Measurements from ENCODE around the gene LEKR1. TPM values are rescaled to one million over a fixed set of nuclear protein-coding genes. Genes with fewer than 3 reads are reported as not detected.

LEKR1 gene
- total and polyA plus RNA-seq, 9 of the 15 experiments (the other 6 are each of a cell fraction or from before 2014, with no cell fraction given) = 0.76 to 1.8 (median 1.2) TPM

GRCh38 chr3:156803952-156804741 lies 22.0 kb upstream of the LEKR1 start:
- DNase-seq (ENCODE audit: extremely low read depth in 1 of 4, low spot score in 3 of 4) (no peak), FAIRE-seq (no peak), ATAC-seq (no peak)
- no peak overlapping the region for H3K9ac ChIP-seq (ENCODE audit: insufficient read depth in 1 of 2, low read depth in 2 of 2, low read length in 2 of 2)
- no peaks in the 10 kb centered on the region for H4K20me1 ChIP-seq (replicated peaks; ENCODE audit: control insufficient read depth, insufficient read depth, low read length)
- no peak overlapping the region for H3K4me2 ChIP-seq (ENCODE audit: insufficient read depth, low read length)
- no peak overlapping the region for H3K4me3 ChIP-seq
- intact Hi-C loops (cut with micrococcal nuclease) (no loop called here), in situ Hi-C loops (cut with MboI) (no loop called here)
- H3K27me3 ChIP-seq (ENCODE audit: control insufficient read depth in 2 of 2, insufficient read depth in 2 of 2, low read length in 2 of 2) = no peaks in the 10 kb centered on the region
- peaks cover 0 to 13% of the 10 kb centered on the region in 2 experiments; a peak in 1 of 5 replicates for H3K4me1 ChIP-seq (replicated peaks in 1 of 2; ENCODE audit: control insufficient read depth in 2 of 2, insufficient read depth in 2 of 2, low read length in 2 of 2)
- CTCF ChIA-PET (ENCODE audit: low intra/inter-chr PET ratio) = no interaction called here
- H2AFZ ChIP-seq (ENCODE audit: low read depth, low read length) = no peak overlapping the region
- BruUV-seq (replicated peaks) = no TSS peak
- H3K79me2 ChIP-seq (ENCODE audit: control insufficient read depth, insufficient read depth, low read length) = no peaks in the 10 kb centered on the region
- no peaks in the 10 kb centered on the region for H3K9me3 ChIP-seq (replicated peaks; ENCODE audit: control insufficient read depth, insufficient read depth, low read depth, low read length)
- no peak overlapping the region for H3K27ac ChIP-seq (ENCODE audit: extremely low read depth, low read depth, low read length)
- POLR2A ChIA-PET = interaction anchor here (0.7 to 0.8 kb wide), 2 partner anchors 8 to 127 kb away, joined by 3 to 4 read pairs; no protein-coding TSS in a partner anchor
- WGBS (ENCODE audit: insufficient coverage, low coverage, missing lambda C conversion rate) = 5% methylated on average over 1 of the region's 1 CpG
- H3K9me1 ChIP-seq (ENCODE audit: control insufficient read depth, insufficient read depth, low read length) = no peaks in the 10 kb centered on the region
- no peaks in the 10 kb centered on the region for H3K36me3 ChIP-seq (ENCODE audit: control insufficient read depth, insufficient read depth, low read length)
- TF ChIP-seq ZNF507 (tag; conservative IDR thresholded peaks at IDR 0.05) (no peak), ATF4 (CRISPR knock-in tag; IDR thresholded peaks at IDR 0.05) (peak; percentile 72), CXXC5 (CRISPR knock-in tag; IDR thresholded peaks at IDR 0.05) (no peak), FOXA3 (CRISPR knock-in tag; conservative IDR thresholded peaks at IDR 0.05 in 1 of 2, IDR thresholded peaks at IDR 0.05 in 1 of 2) (peak in 1 of 2 experiments; percentile 62; a peak in 1 of 4 replicates), SETDB1 (IDR thresholded peaks at IDR 0.05; ENCODE audit: low read length) (no peak), CEBPG (CRISPR knock-in tag; IDR thresholded peaks at IDR 0.05) (no peak), CEBPG (tag; conservative IDR thresholded peaks at IDR 0.05 in 1 of 2, IDR thresholded peaks at IDR 0.05 in 1 of 2) (peak; percentile 9 to 33; a peak in 2 of 4 replicates), TAF1 (IDR thresholded peaks at IDR 0.05; ENCODE audit: control insufficient read depth, extremely low read depth, insufficient read depth, low read length, severe bottlenecking) (no peak), ILF3 (IDR thresholded peaks at IDR 0.05; ENCODE audit: borderline replicate concordance) (no peak), ZNF696 (CRISPR knock-in tag; conservative IDR thresholded peaks at IDR 0.05) (no peak), BACH1 (tag; IDR thresholded peaks at IDR 0.05) (no peak), NR4A1 (CRISPR knock-in tag; IDR thresholded peaks at IDR 0.05) (no peak), NR4A1 (tag; IDR thresholded peaks at IDR 0.05) (no peak), HDAC8 (tag; IDR thresholded peaks at IDR 0.05) (no peak)
- TF ChIP-seq, protein P1, sequence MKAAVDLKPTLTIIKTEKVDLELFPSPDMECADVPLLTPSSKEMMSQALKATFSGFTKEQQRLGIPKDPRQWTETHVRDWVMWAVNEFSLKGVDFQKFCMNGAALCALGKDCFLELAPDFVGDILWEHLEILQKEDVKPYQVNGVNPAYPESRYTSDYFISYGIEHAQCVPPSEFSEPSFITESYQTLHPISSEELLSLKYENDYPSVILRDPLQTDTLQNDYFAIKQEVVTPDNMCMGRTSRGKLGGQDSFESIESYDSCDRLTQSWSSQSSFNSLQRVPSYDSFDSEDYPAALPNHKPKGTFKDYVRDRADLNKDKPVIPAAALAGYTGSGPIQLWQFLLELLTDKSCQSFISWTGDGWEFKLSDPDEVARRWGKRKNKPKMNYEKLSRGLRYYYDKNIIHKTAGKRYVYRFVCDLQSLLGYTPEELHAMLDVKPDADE (conservative IDR thresholded peaks at IDR 0.05; ENCODE audit: control insufficient read depth, low read depth, low read length) = no peak
- TF ChIP-seq, protein P2, sequence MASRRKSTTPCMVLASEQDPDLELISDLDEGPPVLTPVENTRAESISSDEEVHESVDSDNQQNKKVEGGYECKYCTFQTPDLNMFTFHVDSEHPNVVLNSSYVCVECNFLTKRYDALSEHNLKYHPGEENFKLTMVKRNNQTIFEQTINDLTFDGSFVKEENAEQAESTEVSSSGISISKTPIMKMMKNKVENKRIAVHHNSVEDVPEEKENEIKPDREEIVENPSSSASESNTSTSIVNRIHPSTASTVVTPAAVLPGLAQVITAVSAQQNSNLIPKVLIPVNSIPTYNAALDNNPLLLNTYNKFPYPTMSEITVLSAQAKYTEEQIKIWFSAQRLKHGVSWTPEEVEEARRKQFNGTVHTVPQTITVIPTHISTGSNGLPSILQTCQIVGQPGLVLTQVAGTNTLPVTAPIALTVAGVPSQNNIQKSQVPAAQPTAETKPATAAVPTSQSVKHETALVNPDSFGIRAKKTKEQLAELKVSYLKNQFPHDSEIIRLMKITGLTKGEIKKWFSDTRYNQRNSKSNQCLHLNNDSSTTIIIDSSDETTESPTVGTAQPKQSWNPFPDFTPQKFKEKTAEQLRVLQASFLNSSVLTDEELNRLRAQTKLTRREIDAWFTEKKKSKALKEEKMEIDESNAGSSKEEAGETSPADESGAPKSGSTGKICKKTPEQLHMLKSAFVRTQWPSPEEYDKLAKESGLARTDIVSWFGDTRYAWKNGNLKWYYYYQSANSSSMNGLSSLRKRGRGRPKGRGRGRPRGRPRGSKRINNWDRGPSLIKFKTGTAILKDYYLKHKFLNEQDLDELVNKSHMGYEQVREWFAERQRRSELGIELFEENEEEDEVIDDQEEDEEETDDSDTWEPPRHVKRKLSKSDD (conservative IDR thresholded peaks at IDR 0.05; ENCODE audit: low read length) = no peak

All from K562 (cell line).